Panc1 (cell line): Measurements from ENCODE around the gene WNT7A.

Source experiments
- CTCF ChIP-seq: fragments of 450-650 bp; IDR thresholded peaks from 2 replicates; pipeline ENCODE4 v1.5.1; 2017; ENCODE audit warnings: mild to moderate bottlenecking
- POLR2AphosphoS5 ChIP-seq: IDR thresholded peaks from 2 replicates; pipeline ENCODE4 v1.6.1; 2012; ENCODE audit warnings: mild to moderate bottlenecking, low read depth, low read length, moderate library complexity
- REST ChIP-seq, 2 experiments: IDR thresholded peaks; 2 replicates each; pipeline ENCODE4 v1.6.1; 2011 to 2012; ENCODE audit warnings: low read depth in 2 of 2, control low read depth in 1 of 2, low read length in 1 of 2, mild to moderate bottlenecking in 1 of 2, moderate library complexity in 1 of 2; ENCODE audit not compliant: insufficient read depth in 1 of 2
- SIN3A ChIP-seq: IDR thresholded peaks from 2 replicates; pipeline ENCODE4 v1.6.1; 2012; ENCODE audit warnings: low read depth, mild to moderate bottlenecking, low read length, moderate library complexity, borderline replicate concordance; ENCODE audit not compliant: insufficient read depth
- TCF7L2 ChIP-seq: IDR thresholded peaks from 2 replicates; pipeline ENCODE4 v1.6.1; 2011; ENCODE audit warnings: mild to moderate bottlenecking, low read depth, low read length, inconsistent platforms

DNA sequence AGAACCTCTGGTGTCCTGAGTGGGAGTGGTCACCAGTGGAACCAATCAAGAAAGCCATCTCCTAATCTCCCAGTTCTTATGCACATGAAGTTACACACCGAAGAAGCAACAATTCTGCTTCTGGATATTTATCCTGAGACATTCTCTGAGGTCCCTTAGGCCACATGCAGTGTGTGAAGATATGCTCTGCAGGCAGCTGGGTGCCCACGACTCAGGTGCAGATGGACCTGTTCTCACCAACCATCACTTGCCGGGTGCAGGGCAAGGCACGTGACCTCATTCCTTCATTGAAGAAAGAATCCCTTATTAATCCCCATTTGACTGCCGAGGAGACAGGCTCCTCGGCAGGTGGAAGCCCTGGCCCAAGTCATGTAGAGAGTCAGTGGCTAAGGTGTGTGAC is 79.8 kb downstream of the WNT7A start:
- TF ChIP-seq CTCF: no peak
- TF ChIP-seq POLR2AphosphoS5: no peak
- no peak for TF ChIP-seq SIN3A
- TF ChIP-seq TCF7L2: no peak
- no peak for TF ChIP-seq REST (IDR thresholded peaks at IDR 0.05; ENCODE audit: insufficient read depth in 1 of 2, low read depth in 2 of 2, low read length in 1 of 2)
